K562 (cell line): ENCODE measurements around the gene ABAT. TPM values are rescaled to one million over a fixed set of nuclear protein-coding genes. Genes with fewer than 3 reads are reported as not detected.

Source experiments
- ATAC-seq: fragments of 200-7000 bp; cut with Tn5 transposase; 3 replicates; pipeline ENCODE4 v1.9.1; 2020; ENCODE audit warnings: moderate library complexity
- BruUV-seq: library from RNA; stranded (reverse); fragments of 400-500 nt; replicated peaks from 2 replicates; lab custom pipeline; 2021; lab: Mats Ljungman, UMichigan
- CTCF ChIA-PET: fragments of 300-600 bp; formaldehyde crosslinking; extraction: SDS; loops from one replicate; lab custom pipeline; 2021; ENCODE audit warnings: low intra/inter-chr PET ratio; lab: Yijun Ruan, JAX
- POLR2A ChIA-PET: fragments of 300-600, 350-650 bp; sonication (Branson Sonifier 250); formaldehyde crosslinking; extraction: SDS; loops from one replicate; lab custom pipeline; 2021; ENCODE audit warnings: antibody characterized with exemption, inconsistent platforms; lab: Yijun Ruan, JAX
- DNase-seq, 4 experiments: peaks; one replicate each; pipeline versions ENCODE4 v3.0.0 to v3.0.0-alpha.2; 2011 to 2018; ENCODE audit warnings: low spot score in 3 of 4, mixed read lengths in 3 of 4; ENCODE audit errors: extremely low read depth in 1 of 4
- FAIRE-seq: peaks from 2 replicates; lab custom pipeline; 2011; peaks lifted over from hg19 to GRCh38; lab: Jason Lieb, UNC
- H2AFZ ChIP-seq: 2 replicates; pipeline ENCODE4 v1.6.0; 2011; ENCODE audit warnings: low read depth, low read length, control low read depth, inconsistent platforms
- H3K27ac ChIP-seq: fragments of 200-600 bp; 3 replicates; pipeline ENCODE4 v1.8.0; 2011; ENCODE audit warnings: low read depth, mild to moderate bottlenecking, control low read depth, inconsistent platforms, low read length, moderate library complexity, mixed read lengths; ENCODE audit errors: extremely low read depth
- H3K27me3 ChIP-seq, 2 experiments: fragments of 300-600 bp in 1 of 2; 2 replicates in 1 of 2; 3 replicates in 1 of 2; pipeline versions ENCODE4 v1.6.0 to v1.8.0; 2011; ENCODE audit warnings: inconsistent platforms in 2 of 2, low read length in 2 of 2, mild to moderate bottlenecking in 1 of 2, mixed read lengths in 1 of 2, moderate library complexity in 1 of 2; ENCODE audit not compliant: control insufficient read depth in 2 of 2, insufficient read depth in 2 of 2
- H3K36me3 ChIP-seq: fragments of 300-600 bp; 3 replicates; pipeline ENCODE4 v1.8.0; 2011; ENCODE audit warnings: mild to moderate bottlenecking, low read length, inconsistent platforms; ENCODE audit not compliant: control insufficient read depth, insufficient read depth
- H3K4me1 ChIP-seq, 2 experiments: fragments of 200-600 bp in 1 of 2; replicated peaks in 1 of 2; 2 replicates in 1 of 2; 3 replicates in 1 of 2; pipeline versions ENCODE4 v1.5.1 to v1.8.0; 2011; ENCODE audit warnings: inconsistent platforms in 2 of 2, low read length in 2 of 2, mild to moderate bottlenecking in 1 of 2, mixed read lengths in 1 of 2, moderate library complexity in 1 of 2; ENCODE audit not compliant: control insufficient read depth in 2 of 2, insufficient read depth in 2 of 2
- H3K4me2 ChIP-seq: 2 replicates; pipeline ENCODE4 v1.6.1; 2011; ENCODE audit warnings: low read length, control low read depth, inconsistent platforms, mixed read lengths; ENCODE audit not compliant: insufficient read depth
- H3K4me3 ChIP-seq: fragments of 200-600 bp; sonication (generic), shearing (Covaris generic); 2 replicates; pipeline ENCODE4 v1.5.1; 2016; ENCODE audit warnings: control low read depth, inconsistent platforms
- H3K79me2 ChIP-seq: fragments of 200-600 bp; 3 replicates; pipeline ENCODE4 v1.8.0; 2011; ENCODE audit warnings: low read length, inconsistent platforms; ENCODE audit not compliant: control insufficient read depth, insufficient read depth
- H3K9ac ChIP-seq, 2 experiments: 2 replicates each; pipeline versions ENCODE4 v1.6.0 to v1.6.1; 2011; ENCODE audit warnings: low read depth in 2 of 2, low read length in 2 of 2, control low read depth in 1 of 2, inconsistent platforms in 1 of 2, mild to moderate bottlenecking in 1 of 2, mixed read lengths in 1 of 2; ENCODE audit not compliant: insufficient read depth in 1 of 2
- H3K9me1 ChIP-seq: one replicate; pipeline ENCODE4 v1.6.0; 2011; ENCODE audit warnings: inconsistent platforms, mild to moderate bottlenecking, low read length, moderate library complexity; ENCODE audit not compliant: control insufficient read depth, insufficient read depth
- H3K9me3 ChIP-seq: replicated peaks from 2 replicates; pipeline ENCODE4 v1.5.1; 2011; ENCODE audit warnings: low read depth, low read length, inconsistent platforms; ENCODE audit not compliant: control insufficient read depth, insufficient read depth
- H4K20me1 ChIP-seq: replicated peaks from 2 replicates; pipeline ENCODE4 v1.6.1; 2011; ENCODE audit warnings: low read length, inconsistent platforms, mixed read lengths; ENCODE audit not compliant: control insufficient read depth, insufficient read depth
- CHD1 ChIP-seq: fragments of 200-600 bp; sonication (generic); IDR thresholded peaks from one replicate; pipeline ENCODE4 v1.6.1; 2012; ENCODE audit warnings: mild to moderate bottlenecking, moderate library complexity, low read length, inconsistent platforms
- E2F1 ChIP-seq: sonication (generic); formaldehyde crosslinking; IDR thresholded peaks from 2 replicates; pipeline ENCODE4 v1.8.1; 2023; ENCODE audit warnings: mild to moderate bottlenecking, missing genetic modification reagents, moderate library complexity
- ESRRA ChIP-seq: fragments of 450-650 bp; IDR thresholded peaks from 2 replicates; pipeline ENCODE4 v1.6.1; 2014; ENCODE audit warnings: low read depth, mild to moderate bottlenecking, moderate library complexity, borderline replicate concordance
- HMG20B ChIP-seq: fragments of 250-450 bp; sonication (Bioruptor Pico); IDR thresholded peaks from 2 replicates; pipeline ENCODE4 v1.5.0; 2021; ENCODE audit warnings: mild to moderate bottlenecking
- MCM2 ChIP-seq: fragments of 450-650 bp; IDR thresholded peaks from 2 replicates; pipeline ENCODE4 v1.6.1; 2017; ENCODE audit warnings: low read depth, mild to moderate bottlenecking
- TFAP4 ChIP-seq: sonication (generic); formaldehyde crosslinking; IDR thresholded peaks from 2 replicates; pipeline ENCODE4 v1.8.0; 2022; ENCODE audit warnings: missing genetic modification reagents, mild to moderate bottlenecking, moderate library complexity, borderline replicate concordance
- ZNF592 ChIP-seq: fragments of 450-650 bp; IDR thresholded peaks from 2 replicates; pipeline ENCODE4 v1.6.1; 2017; ENCODE audit warnings: antibody characterized with exemption, mild to moderate bottlenecking
- WGBS: fragments of 100-300 bp; shearing (Covaris generic); methylation state at CpG from one replicate; pipeline ENCODE4 v1.1.6; 2016; ENCODE audit warnings: low coverage, mixed read lengths; ENCODE audit not compliant: insufficient coverage; ENCODE audit errors: missing lambda C conversion rate; 5-methylcytosine and 5-hydroxymethylcytosine counted together
- in situ Hi-C: fragments of 300-500 bp; cut with MboI; formaldehyde crosslinking; loops from 4 replicates; pipeline ENCODE4 v1.15.0; 2018; ENCODE audit warnings: inconsistent platforms, mixed read lengths
- intact Hi-C: fragments of 100-400 bp; cut with micrococcal nuclease; formaldehyde crosslinking; loops from 2 replicates; pipeline ENCODE4 v1.14.2; 2022
- polyA plus RNA-seq, 8 experiments: library from polyadenylated mRNA; depleted of rRNA in 4 of 8; stranded (reverse) in 5 of 8; unstranded in 3 of 8; fragments of >200 nt; fragmentation: Nextera tagmentation in 2 of 8; fragmentation: Illumina TruSeq in 1 of 8; extraction: Ambion mirVana in 2 of 8; extraction: Trizol in 1 of 8; gene quantifications; 2 replicates each; pipeline versions ENCODE4 v1.2.1 to v1.2.3, GENCODE V29; 2011 to 2014; ENCODE audit warnings: inconsistent platforms in 1 of 8, missing spikeins in 1 of 8
- total RNA-seq, 7 experiments: library from RNA; depleted of rRNA in 6 of 7; stranded (reverse); fragments of >200 nt in 6 of 7; fragmentation: Illumina TruSeq in 2 of 7; extraction: Trizol in 2 of 7; gene quantifications; 2 replicates each; pipeline versions ENCODE4 v1.2.1 to v1.2.3, GENCODE V29; 2011 to 2021; ENCODE audit warnings: low replicate concordance in 1 of 7

ABAT gene
- total and polyA plus RNA-seq, 9 of the 15 experiments (the other 6 are each of a cell fraction or from before 2014, with no cell fraction given): 0.01 to 0.49 (median 0.10) TPM

- TF ChIP-seq TFAP4 (no peak), HMG20B (CRISPR knock-in tag) (no peak), ZNF592 (no peak), ESRRA (peak; percentile 92)
- TF ChIP-seq, all 486 proteins: peak for 26
These were observed 123.7 kb downstream of the ABAT start (continued) for GRCh38 chr16:8798174-8798527.

GRCh38 chr16:8798535-8799157 lies 124.2 kb downstream of the ABAT start:
- ATAC-seq (peak; percentile 24), DNase-seq (peak in 1 of 4 experiments; percentile 13), FAIRE-seq (no peak)
- peak overlapping the region; percentile 92 to 97 for H3K9ac ChIP-seq
- 0 out of 2 replicates have a peak, but pooled peaks cover 5% of the 10 kb centered on the region for H4K20me1 ChIP-seq
- H3K4me1 ChIP-seq: peaks cover 12 to 13% of the 10 kb centered on the region in 2 experiments; a peak in 4 of 5 replicates
- no peaks in the 10 kb centered on the region for H3K27me3 ChIP-seq
- H3K4me3 ChIP-seq: peak overlapping the region; percentile 69
- in situ Hi-C loops (no loop called here), intact Hi-C loops (loop anchor here (5.0 kb wide), 2 partner anchors 84 to 141 kb away; partner anchors contain the start of gene LITAFD)
- H3K4me2 ChIP-seq: peak overlapping the region; percentile 97
- ChIA-PET POLR2A (interaction anchor here (0.6 to 2.0 kb wide), 5 partner anchors 12 to 257 kb away, joined by 3 to 6 read pairs (median 3); no protein-coding TSS in a partner anchor), CTCF (no interaction called here)
- no peak overlapping the region for H2AFZ ChIP-seq
- peak overlapping the region; percentile 88 for H3K27ac ChIP-seq
- WGBS: 13% methylated on average over 7 of the region's 7 CpGs
- H3K9me3 ChIP-seq: no peaks in the 10 kb centered on the region
- no TSS peak for BruUV-seq
- H3K36me3 ChIP-seq: peaks cover 69% of the 10 kb centered on the region
- peaks cover 73% of the 10 kb centered on the region for H3K79me2 ChIP-seq
- H3K9me1 ChIP-seq: no peaks in the 10 kb centered on the region
- TF ChIP-seq CHD1 (peak; percentile 23), E2F1 (CRISPR knock-in tag) (no peak), MCM2 (no peak)
